GM21529 (cell line): ENCODE measurements around the gene HAP1.

Source experiments
- ATAC-seq: cut with Tn5 transposase; IDR thresholded peaks from one replicate; pipeline ENCODE4 v1.9.1; 2021; ENCODE audit not compliant: unreplicated experiment

The HAP1 gene

DNA sequence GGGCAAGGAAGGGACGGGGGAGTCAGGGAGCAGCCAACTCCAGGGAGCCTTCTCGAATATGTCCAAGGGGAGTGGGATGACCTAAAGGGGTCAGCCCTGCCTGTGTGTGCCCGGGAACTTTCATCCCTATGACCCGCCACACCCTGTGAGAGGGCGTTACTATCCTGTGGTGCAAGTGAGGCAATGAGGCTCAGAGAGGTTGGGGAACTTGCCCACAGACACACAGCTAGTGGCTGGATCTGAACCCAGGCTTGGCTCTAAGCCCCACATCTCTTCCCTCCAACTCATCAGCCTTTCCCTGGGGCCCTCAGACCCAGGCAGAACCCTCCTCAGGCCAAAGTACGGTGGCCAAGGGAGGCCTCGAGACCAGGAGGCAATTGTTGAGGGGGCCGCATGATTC lies 28.9 kb upstream of the HAP1 start:
- ATAC-seq: no peak

DNA sequence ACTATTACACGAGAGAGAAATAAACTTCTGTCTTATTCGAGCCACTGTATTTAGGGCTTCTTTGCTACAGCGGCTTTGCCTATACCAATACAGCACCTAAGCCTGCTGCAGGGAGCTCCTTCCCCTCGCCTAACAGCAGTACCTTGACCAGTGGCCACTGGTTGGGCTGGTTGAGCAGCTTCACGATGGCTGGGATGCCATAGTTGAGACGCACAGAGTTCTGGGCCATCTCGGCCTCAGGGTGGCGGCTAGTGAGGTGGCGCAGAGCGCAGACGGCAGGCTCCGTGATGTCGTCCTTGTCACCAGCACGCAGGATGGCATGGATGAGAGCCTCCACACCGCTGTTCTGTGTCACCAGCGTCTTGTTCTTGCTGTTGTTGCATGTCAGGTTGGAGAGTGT lies 28.4 kb upstream of the HAP1 start:
- ATAC-seq: no peak

DNA sequence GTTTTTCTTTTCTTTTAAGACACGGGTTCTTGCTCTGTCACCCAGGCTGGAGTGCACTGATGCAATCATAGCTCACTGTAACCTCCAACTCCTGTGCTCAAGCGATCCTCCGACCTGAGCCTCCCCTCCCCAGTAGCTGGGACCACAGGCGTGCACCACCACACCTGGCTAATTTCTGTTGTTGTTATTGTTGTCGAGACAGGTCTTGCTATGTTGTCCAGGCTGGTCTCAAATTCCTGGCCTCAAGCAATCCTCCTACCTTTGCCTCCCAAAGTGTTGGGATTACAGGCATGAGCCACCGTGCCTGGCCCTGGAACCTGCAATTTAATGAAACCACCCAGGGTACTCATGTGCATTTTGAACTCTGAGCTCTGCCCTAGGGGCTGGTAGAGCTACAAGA lies 27.9 kb upstream of the HAP1 start:
- no peak for ATAC-seq

DNA sequence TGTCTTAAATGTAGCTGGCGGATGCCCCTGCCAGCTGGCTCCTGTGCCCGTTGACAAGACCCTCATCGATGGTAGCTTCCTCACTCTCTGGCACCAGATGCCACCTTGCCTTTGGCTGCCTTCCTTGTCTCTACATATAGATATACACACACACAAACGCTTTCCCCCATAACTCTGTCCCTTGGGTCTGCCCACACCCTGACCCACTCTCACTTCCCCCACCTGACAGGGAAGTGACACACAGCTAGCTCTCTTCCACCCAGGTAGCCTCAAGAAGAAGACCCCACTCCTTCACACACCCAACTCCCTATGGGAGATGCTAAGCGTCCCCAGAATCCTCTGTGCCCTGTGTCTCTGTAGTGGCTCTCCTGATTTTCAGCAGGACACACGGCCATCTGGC lies 26.4 kb upstream of the HAP1 start:
- no peak for ATAC-seq

DNA sequence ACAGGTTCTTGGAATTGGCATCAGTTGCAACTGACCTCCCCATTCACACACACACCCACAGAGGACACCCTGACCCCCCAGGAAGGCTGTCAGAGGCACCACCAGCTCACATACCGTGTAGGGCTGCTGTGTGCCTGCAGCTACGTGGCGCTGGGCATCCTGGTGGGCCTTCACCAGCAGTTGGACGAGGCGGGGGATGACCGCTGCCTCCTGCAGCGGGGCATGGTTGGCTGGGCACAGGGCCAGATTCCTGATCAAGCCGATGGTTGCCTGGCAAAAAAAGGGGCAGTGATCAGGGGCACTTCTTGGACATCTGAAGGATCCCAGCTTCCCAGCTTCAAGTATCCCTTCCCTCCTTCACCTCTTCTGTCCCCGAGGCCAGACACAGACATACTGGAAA lies 24.2 kb upstream of the HAP1 start:
- no peak for ATAC-seq

DNA sequence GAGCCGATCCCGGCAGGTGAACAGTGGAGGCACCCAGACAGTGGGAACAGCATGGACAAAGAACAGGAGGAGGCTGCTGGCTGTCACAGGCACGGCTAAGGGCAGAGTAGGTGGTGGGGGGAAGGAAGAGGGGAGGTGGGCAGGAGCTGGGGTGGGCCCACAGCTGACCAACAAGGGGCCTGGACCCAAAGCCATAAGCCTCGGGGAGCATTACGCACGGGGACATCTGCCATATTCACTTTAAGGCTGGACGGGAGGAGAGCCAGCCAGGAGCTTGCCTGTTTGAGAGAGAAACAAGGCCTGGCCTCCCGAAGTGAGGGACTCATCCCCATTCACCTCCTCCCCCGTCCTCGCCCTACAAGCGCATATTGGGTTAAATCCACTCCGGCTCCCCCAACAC lies 19.6 kb upstream of the HAP1 start:
- no peak for ATAC-seq

DNA sequence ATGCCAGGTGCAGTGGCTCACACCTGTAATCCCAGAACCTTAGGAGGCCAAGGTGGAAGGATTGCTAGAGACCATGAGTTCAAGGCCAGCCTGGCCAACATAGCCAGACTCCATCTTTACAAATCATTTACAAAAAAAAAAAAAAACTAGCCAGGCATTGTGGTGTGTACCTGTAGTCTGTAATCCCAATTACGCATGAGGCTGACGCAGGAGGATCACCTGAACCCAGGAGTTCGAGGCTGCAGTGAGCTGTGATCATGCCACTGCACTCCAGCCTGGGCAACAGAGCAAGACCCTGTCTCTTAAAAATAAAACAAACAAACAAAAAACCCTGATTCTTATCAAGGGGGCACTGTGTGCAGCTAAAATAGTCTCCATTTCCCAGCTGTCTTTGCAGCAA lies 16.8 kb upstream of the HAP1 start:
- no peak for ATAC-seq

DNA sequence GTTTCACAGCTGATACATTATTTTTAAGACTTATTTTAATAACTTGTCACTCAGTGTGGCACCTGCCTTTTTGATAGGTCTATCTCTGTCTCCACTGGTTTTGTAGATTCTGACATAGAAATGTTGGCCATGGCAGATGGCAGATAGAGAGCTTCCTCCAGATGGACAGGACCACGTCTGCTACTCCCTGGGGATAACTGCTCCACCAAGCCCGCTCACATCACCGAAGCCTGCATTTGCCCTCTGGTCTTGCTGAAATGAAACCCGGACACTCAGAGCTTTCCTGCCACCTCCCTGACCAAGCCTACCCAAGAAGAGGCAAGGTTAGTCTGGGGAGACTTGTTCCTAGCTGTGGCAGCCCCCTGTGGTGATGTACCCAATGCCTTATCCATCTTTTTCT lies 16.4 kb upstream of the HAP1 start:
- ATAC-seq: no peak

DNA sequence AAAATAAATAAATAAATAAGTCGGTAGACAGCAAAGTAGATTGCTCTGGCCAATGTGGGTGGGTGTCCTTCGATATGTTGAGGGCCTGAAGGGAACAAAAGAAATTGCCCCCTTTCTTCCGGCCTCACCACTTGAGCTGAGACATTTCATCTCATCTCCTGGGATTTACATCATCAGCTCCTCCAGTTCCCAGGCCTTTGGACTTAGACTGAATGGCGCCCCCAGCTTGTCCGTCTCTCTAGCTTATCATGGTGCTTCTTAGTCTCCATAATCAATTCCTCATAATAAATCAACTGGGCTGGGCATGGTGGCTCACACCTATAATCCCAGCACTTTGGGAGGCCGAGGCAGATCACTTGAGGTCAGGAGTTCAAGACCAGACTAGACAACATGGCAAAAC lies 13.8 kb upstream of the HAP1 start:
- no peak for ATAC-seq

DNA sequence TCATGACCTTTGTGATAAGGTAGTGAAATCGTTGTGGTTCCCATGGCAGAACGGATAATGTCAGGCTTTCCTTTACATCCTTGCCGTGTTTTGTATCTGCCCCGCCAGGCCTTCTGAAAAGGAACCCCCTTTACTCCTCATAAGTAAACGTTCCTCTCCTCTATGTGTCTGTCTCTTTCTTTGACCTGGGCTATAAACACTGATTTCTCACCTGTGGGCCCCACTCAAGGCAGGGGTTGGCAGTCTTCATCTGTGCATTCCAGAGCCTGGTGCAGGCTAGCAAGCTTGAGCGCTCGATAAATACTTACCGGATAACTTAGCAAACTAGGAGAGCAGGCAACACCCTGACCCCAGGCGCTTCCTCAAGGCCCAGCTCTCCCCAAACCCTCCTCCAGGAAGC lies 7.3 kb upstream of the HAP1 start:
- ATAC-seq: no peak

DNA sequence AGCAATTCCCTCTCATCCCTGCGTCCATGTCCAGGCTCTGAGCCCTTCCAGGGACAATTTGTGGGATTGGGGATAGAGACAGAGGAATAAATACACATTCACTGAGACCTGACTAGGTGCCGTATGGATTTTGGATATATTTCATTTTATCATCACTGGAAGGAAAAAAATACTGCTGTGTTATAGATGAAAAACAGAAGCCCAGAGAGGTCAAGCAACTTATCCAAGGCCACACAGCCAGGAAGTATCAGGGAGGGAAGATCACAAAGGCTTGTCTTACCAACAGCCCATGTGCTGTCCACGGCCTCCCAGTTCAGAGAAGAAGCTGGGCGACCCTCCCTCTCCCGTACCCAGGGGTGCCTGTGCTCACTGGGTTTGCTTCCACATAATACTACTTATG lies 6.1 kb upstream of the HAP1 start:
- ATAC-seq: no peak

DNA sequence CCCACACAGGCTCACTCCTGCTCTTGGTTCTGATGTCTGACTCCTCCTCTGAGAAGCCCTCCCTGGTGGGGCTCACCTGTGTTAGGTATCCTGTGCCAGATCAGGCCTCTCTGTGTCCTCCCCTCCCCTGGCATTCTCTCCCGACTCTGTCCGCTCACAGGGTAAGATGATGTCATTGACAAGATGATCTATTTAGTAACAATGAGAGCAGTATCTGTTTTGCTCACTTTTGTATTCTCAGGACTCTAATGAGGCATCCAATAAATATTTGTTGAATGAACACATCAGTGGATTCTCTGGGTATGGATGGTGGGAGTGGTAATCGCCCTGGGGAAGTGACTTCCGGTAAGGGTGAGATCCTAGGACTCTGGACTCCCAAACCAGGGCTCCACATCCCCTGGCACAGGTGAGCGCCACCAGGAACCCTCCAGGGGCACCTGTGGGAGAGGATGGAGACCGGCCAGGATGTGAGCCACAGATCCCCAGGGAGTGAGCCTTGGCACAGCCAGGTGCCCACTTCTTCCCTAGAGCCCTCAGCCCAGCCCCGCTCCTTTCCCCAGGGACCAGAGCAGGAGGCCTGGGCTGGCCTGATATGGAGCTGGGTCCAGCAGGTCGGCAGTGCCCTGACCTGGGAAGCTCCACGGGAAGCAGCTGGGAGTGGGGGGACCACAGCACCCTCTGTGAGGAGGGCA lies 5.4 kb upstream of the HAP1 start:
- ATAC-seq: no peak

DNA sequence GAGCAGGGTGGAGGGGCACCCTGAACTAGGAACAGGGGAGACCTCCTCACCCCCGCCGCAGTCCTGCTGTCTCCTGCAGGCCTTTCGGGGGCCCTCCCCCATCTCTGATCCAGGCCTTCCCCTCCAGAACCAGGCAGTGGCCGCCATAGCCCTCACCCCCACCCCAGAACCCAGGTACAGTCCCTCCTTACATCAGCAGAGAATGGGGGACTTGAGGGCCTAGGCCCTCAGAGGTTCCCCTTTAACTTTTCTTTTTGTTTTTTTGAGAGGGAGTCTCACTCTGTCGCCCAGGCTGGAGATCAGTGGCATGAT lies 4.3 kb upstream of the HAP1 start:
- ATAC-seq: no peak

DNA sequence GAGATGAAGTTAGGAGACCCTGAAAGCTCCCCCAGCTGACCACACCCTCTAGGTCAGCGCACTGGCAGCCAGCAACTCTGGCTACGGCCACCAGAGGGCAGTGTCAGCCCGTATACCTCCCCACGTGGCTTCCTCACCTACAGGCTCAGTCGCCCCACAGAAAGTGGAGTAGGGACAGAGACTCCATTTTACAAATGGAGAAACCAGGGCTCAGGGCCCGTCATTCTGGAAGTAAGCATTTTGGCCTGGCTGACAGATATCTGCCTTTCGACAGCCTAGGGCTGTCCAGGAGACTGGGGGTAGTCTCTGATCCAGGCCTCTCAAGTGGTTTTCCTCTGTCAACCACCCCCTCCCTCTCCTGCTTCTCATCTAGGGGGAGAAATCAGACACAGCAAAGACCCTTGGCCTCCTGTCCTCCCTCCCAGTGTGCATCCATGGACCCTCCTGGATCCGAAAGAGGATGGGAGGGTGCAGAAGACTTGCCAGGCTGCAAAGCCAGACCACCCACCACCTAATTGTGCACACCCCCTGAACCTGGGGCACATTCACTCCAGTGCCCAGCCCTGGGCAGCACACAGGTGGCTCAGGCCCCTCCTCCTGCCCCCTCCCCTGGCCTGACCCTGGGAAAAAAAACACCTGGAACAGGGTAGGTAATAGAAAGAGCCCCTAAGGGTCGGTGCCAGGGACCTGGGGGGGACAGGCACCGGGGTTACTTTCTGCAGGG lies 3.8 kb upstream of the HAP1 start:
- peak; percentile 70 for ATAC-seq

DNA sequence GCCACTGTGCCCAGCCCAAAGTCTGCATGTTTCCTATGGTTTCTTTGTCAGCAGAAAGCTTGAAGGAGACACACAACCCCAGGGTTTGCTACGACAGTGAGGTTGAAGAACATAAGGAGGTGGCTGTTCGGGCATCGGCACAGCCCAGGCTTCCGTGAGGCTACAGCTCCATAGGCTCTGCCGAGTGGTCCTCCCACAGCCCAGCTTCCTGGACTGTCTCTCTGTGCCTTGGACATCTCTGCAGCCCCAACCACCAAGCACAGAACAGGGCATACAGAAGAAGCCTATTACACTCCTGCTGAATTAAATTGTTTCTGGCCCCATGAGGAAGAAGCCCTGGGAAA lies 3.2 kb upstream of the HAP1 start:
- no peak for ATAC-seq

DNA sequence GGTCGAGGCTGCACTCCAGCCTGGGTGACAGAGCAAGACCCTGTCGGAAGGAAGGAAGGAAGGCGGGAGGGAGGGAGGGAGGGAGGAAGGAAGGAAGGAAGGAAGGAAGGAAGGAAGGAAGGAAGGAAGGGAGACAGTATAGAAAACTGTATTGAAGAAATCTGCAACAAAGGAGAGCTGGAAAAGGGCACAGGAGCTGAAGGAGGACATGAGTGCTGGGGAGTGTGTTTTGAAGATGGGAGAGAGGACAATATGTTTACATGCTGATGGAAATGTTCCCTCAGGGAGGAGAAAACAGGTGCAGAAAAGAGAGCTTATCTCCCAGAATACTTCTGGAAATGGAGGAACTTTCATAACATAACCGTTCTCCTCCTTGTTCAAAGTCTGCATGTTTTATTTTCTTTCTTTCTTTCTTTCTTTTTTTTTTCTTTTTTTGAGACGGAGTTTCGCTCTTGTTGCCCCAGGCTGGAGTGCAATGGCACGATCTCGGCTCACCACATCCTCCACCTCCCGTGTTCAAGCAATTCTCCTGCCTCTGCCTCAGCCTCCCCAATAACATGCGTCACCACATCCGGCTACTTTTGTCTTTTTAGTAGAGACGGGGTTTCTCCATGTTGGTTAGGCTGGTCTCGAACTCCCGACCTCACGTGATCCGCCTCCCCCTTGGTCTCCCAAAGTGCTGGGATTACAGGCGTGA lies 2.7 kb upstream of the HAP1 start:
- ATAC-seq: no peak

DNA sequence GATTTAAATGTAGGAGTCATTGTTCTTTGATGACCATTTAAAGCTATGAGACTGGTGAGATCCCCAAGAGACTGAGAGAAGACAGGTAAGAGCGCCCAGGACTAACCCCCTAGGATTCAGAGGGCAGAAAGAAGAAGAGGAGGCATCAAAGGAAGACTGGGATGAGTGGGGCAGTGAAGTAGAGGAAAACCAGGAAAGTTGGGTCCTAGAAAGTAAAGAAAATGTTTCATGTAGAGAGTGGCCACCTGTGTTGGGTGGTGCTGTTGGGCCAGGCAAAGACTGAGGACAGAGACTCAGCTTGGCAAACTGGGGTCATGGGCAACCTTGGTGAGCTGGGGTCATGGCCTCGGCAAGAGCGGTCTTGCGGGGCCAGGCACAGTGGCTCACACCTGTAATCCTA lies 1.3 kb upstream of the HAP1 start:
- no peak for ATAC-seq

DNA sequence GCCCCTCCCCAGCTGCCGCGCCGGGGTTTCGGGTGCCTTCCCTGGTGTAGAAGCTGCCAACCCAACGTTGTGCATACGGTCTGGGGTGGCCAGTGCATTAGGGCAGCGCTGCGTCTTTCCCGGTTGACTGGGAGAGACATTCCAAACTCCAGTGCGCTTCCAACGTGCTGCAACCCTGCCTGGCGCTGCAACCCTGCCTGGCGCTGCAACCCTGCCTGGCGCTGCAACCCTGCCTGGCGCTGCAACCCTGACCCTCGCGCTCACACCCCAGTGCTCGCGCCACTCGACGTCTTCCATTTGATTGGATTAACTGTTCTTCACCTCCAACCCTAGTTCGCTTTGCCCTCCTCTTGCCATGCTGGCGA lies 488 bp upstream of the HAP1 start:
- ATAC-seq: no peak

DNA sequence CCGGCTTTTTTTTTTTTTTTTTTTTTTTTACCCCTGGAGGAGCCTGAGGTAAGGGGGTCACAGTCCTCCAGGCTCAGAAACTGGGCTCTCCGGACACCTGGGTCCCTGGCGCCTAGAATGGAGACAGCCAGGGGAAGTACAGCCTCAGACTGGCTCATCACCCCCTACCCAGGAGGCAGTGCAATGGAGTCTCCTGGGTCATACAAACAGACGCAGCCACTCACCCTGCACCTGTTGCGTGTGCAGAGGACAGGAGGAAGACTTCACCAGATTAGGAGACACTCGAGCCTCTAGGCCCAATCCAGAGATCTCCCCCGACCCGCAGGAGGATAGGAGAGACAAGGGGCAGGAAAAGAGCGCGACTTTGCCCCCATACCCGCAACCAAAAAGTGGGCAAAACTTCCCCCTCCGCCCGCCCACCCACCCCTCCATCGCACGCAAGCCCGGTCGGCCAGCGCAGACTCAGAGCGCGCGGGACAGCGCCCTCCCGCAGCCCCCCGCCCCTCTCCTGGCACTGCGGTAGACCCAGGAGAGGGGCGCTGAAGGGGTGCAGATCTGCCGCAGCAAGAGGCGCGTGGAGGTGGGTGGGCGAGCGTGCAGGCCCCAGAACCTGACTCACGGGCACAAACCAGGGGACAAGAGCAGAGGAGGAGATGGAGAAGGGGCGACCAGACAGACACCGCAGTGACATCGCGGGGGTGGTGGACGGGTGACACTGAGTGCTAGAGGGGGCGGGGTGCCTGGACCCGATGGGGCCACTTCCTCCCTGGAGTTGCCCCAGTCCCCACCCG lies 900 bp downstream of the HAP1 start:
- no peak for ATAC-seq

DNA sequence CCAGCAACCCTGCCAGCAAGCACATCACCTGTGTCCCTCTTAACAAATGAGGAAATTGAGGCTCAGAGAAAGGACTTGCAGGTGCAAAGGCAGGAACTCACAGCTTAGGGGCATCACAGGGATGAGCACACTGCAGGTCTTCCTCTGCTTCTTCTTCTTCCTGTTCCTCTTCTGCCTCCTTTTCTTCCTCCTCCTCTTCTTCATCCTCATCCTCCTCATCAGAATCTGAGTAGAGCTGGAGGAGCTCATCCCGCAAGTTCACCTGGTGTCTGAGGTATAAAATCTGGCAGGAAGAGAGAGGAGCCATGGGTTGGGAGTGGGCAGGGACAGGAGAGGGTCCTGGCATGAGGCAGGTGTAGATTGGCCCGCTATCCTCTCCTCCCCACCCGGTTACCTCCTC lies 2.6 kb downstream of the HAP1 start:
- ATAC-seq: no peak

DNA sequence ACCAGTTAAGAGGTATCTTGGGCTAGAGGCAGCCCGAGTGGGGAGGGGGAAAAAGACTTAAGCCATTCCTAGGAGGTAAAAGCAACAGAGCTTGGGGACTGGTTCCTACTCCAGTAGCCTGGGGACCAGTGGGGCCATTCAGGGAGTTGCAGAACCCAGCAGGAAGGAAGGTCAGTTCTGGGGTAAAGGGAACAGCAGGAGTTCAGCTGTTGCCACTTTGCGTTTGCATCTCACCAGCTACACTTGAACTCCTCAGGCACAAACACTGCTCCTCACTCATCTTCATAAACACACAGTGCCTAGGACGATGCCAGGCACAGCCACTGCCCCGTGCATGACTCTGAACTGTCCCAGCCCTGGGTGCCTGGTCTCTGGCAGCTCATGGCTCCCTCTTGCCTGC lies 4.0 kb downstream of the HAP1 start:
- ATAC-seq: no peak

DNA sequence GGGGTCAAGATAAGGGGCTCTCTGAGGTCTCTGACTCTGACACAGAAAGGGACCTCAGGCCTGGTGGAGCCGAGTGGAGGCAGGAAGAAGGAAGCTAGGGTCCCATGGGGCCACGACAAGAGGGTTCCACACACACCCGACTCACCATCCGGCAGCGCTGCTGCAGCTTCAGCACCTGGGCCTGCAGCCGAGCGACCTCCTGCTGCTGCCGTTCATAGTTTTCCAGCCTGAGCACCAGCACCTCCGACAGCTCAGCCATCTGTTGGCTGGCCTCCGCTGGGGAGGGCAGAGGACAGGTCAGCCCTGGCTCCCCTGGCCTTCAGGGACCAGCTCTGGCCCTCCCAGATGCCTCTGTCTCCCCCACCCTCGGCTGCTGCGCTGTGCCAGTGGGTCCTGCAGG lies 6.4 kb downstream of the HAP1 start:
- no peak for ATAC-seq
